HepG2 (cell line): ENCODE measurements around the gene CKLF. TPM values are rescaled to one million over a fixed set of nuclear protein-coding genes. Genes with fewer than 3 reads are reported as not detected.

Experiments used
- ARNTL ChIP-seq: sonication (generic); formaldehyde crosslinking; IDR thresholded peaks from 2 replicates; pipeline ENCODE4 v1.4.0; 2020; ENCODE audit warnings: mild to moderate bottlenecking, missing genetic modification reagents
- CHCHD3 ChIP-seq: sonication (generic); formaldehyde crosslinking; IDR thresholded peaks from 2 replicates; pipeline ENCODE4 v1.8.0; 2022; ENCODE audit warnings: mild to moderate bottlenecking, missing genetic modification reagents, moderate library complexity
- HMGA1 ChIP-seq: sonication (generic); formaldehyde crosslinking; conservative IDR thresholded peaks from 2 replicates; pipeline ENCODE4 v1.4.0; 2020; ENCODE audit warnings: missing genetic modification reagents
- HOXA3 ChIP-seq: sonication (generic); formaldehyde crosslinking; IDR thresholded peaks from 2 replicates; pipeline ENCODE4 v1.5.0; 2020; ENCODE audit warnings: missing genetic modification reagents
- MEIS1 ChIP-seq: sonication (generic); formaldehyde crosslinking; IDR thresholded peaks from 2 replicates; pipeline ENCODE4 v1.9.0; 2021; ENCODE audit warnings: mild to moderate bottlenecking, missing genetic modification reagents, moderate library complexity, borderline replicate concordance
- SMAD3 ChIP-seq: sonication (generic); formaldehyde crosslinking; IDR thresholded peaks from 2 replicates; pipeline ENCODE4 v1.4.0; 2020; ENCODE audit warnings: missing genetic modification reagents
- SRSF1 ChIP-seq: fragments of 200-400 bp; formaldehyde crosslinking; optimal IDR thresholded peaks from 2 replicates; pipeline ENCODE3; 2017; ENCODE audit warnings: mild to moderate bottlenecking, low read depth, low read length, moderate library complexity
- ZBTB42 ChIP-seq: sonication (generic); formaldehyde crosslinking; IDR thresholded peaks from 2 replicates; pipeline ENCODE4 v1.5.0; 2020; ENCODE audit warnings: mild to moderate bottlenecking, missing genetic modification reagents
- ZC3H4 ChIP-seq: sonication (generic); formaldehyde crosslinking; IDR thresholded peaks from 2 replicates; pipeline ENCODE4 v1.4.0; 2020; ENCODE audit warnings: missing genetic modification reagents, borderline replicate concordance
- ZNF383 ChIP-seq: sonication (generic); formaldehyde crosslinking; IDR thresholded peaks from 2 replicates; pipeline ENCODE4 v1.4.0; 2020; ENCODE audit warnings: missing genetic modification reagents, mild to moderate bottlenecking, borderline replicate concordance
- ZNF431 ChIP-seq: sonication (generic); formaldehyde crosslinking; IDR thresholded peaks from 2 replicates; pipeline ENCODE4 v1.9.0; 2022; ENCODE audit warnings: missing genetic modification reagents, low read depth, mild to moderate bottlenecking, borderline replicate concordance
- ZNF644 ChIP-seq: IDR thresholded peaks from 2 replicates; pipeline ENCODE4 v1.6.1; 2016; ENCODE audit warnings: low read depth
- ZNF749 ChIP-seq: sonication (generic); formaldehyde crosslinking; IDR thresholded peaks from 2 replicates; pipeline ENCODE4 v1.8.0; 2022; ENCODE audit warnings: mild to moderate bottlenecking, missing genetic modification reagents, moderate library complexity, borderline replicate concordance
- ZNF790 ChIP-seq: sonication (generic); formaldehyde crosslinking; IDR thresholded peaks from 2 replicates; pipeline ENCODE4 v1.8.0; 2022; ENCODE audit warnings: missing genetic modification reagents, mild to moderate bottlenecking, borderline replicate concordance
- polyA plus RNA-seq, 8 experiments: library from polyadenylated mRNA; depleted of rRNA in 3 of 8; stranded (reverse) in 7 of 8; unstranded in 1 of 8; fragments of >200 nt; fragmentation: Illumina TruSeq in 4 of 8; extraction: Trizol in 4 of 8; gene quantifications; 2 replicates each; pipeline versions ENCODE4 v1.2.1 to v1.2.3, GENCODE V29; 2011 to 2016; ENCODE audit warnings: low read depth in 4 of 8, missing spikeins in 1 of 8, mixed read lengths in 1 of 8; ENCODE audit not compliant: insufficient read depth in 1 of 8
- total RNA-seq, 5 experiments: library from RNA; depleted of rRNA; stranded (reverse); fragments of >200 nt; fragmentation: Illumina TruSeq; extraction: Trizol; gene quantifications; 2 replicates each; pipeline ENCODE4 v1.2.3, GENCODE V29; 2016; ENCODE audit warnings: low read depth in 1 of 5
- TF ChIP-seq, protein P1 (sequence below): sonication (generic); formaldehyde crosslinking; IDR thresholded peaks from 2 replicates; pipeline ENCODE4 v1.8.0; 2022; ENCODE audit warnings: mild to moderate bottlenecking, missing genetic modification reagents, borderline replicate concordance

The CKLF gene
- total and polyA plus RNA-seq, 2 of the 13 experiments (the other 11 are each of a cell fraction or from before 2014, with no cell fraction given), result 120 to 167 TPM

DNA sequence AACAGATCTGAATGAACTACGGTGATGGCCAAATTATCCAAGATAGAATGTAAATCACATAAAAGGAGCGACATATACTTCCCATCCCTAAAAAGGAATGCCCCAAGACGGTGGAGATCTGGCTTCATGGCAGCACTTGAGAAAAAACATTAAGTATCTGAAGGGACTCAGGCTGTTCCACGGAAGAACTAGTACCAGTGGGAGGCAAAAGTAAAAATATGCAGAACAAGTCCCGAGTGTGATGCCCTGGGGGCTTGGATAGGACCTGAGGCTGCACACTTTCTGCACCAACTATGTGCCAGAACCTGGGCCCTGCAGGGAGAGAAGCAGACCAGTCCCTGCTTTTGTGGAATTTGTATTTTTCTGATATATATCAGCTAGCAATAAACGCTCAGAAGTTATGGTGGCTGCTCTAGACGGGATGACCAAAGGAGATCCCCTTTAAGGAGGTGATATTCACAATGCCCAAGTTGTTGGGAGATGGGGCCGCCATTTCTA is 539 bp upstream of the CKLF start (continued):
- TF ChIP-seq ZC3H4 (CRISPR knock-in tag) (peak; percentile 58; the same call in 1 of the 2 replicates), ZNF383 (0 out of 2 replicates have a peak, but pooled peaks have one; percentile 25), ZBTB42 (CRISPR knock-in tag) (no peak), ZNF431 (CRISPR knock-in tag) (peak; percentile 2; the same call in 1 of the 2 replicates), ZNF790 (CRISPR knock-in tag) (0 out of 2 replicates have a peak, but pooled peaks have one; percentile 4), CHCHD3 (CRISPR knock-in tag) (0 out of 2 replicates have a peak, but pooled peaks have one; percentile 58), HMGA1 (CRISPR knock-in tag) (no peak), MEIS1 (peak; percentile 1; the same call in 1 of the 2 replicates), HOXA3 (CRISPR knock-in tag) (no peak), ARNTL (peak; percentile 67; the same call in 1 of the 2 replicates), SRSF1 (no peak), ZNF644 (CRISPR knock-in tag) (peak; percentile 49; the same call in 1 of the 2 replicates), SMAD3 (CRISPR knock-in tag) (no peak), ZNF749 (0 out of 2 replicates have a peak, but pooled peaks have one; percentile 16)
- TF ChIP-seq, protein P1, sequence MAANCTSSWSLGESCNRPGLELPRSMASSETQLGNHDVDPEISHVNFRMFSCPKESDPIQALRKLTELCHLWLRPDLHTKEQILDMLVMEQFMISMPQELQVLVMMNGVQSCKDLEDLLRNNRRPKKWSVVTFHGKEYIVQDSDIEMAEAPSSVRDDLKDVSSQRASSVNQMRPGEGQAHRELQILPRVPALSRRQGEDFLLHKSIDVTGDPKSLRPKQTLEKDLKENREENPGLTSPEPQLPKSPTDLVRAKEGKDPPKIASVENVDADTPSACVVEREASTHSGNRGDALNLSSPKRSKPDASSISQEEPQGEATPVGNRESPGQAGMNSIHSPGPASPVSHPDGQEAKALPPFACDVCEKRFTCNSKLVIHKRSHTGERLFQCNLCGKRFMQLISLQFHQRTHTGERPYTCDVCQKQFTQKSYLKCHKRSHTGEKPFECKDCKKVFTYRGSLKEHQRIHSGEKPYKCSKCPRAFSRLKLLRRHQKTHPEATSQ (CRISPR knock-in tag), result no peak
